NCI-H526 treated with DMSO at 0.1 percent for 48 hours (cell line): ENCODE data around the gene MYLK.

Experiments used
- DNase-seq: peaks from one replicate; lab custom pipeline; 2025; lab: John Stamatoyannopoulos, UW

Gene MYLK

DNA sequence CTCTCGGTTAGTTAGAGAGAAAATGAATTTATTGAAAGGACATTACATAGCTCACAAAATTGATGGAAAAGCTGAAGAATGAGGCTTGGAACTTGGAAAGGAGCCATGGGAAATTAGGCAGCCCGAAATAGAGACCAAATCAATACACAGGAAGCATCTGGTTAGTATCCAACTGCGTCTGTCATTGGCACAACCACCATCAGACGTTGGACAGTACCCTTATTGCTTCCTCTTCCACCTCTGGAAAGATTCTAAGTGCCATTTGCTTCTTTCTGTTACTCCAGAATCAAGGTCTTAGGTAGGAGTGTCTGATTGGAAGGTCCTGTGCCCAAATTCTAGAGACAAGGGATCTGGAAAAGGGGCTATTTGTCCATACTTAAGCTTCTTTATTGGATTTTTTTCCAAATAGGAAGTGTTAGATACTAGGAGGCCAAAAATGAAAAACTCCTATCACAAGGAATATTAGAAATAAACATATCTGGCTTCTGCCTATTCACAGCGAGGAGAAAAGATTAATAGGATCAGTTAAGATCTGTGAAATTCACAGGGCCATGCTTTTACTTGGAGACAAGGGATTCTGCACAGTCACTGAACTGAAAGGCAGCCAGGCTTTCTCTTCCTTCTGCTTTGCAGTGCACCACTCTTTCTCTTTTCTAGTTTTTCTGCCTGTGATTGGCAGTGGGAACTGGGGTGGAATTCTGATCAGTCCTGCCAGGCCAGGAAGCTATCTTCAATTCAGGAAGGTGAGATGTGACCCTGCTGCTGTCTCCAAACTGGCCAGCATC lies 288.5 kb downstream of the MYLK start:
- no peak for DNase-seq

- no peak for DNase-seq
These were observed 290.8 kb downstream of the MYLK start for GRCh38 chr3:123593381-123593780.

DNA sequence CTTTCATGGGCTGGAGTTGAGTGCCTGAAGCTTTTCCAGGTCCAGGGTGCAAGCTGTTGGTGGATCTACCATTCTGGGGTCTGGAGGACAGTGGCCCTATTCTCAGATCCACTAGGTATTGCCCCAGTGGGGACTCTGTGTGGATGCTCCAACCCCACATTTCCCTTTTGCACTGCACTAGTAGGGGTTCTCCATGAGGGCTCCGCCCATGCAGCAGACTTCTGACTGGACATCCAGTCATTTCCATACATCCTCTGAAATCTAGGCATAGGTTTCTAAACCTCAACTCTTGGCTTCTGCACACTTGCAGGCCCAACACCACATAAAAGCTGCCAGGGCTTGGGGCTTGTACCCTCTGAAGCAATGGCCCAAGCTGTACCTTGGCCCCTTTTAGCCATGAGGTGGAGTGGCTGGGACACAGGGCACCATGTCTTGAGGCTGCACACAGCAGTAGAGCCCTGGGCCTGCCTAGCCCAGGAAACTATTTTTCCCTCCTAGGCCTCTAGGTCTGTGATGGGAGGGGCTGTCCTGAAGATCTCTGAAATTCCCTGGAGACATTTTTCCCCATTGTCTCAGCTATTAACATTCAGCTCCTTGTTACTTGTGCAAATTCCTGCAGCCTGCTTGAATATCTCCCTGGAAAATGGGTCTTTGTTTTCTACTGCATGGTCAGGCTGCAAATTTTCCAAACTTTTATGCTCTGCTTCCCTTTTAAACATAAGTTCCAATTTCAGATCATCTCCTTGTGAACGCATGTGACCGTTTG lies 293.3 kb downstream of the MYLK start:
- DNase-seq: no peak

- DNase-seq: no peak
These were observed 296.7 kb downstream of the MYLK start for GRCh38 chr3:123587401-123587800.

DNA sequence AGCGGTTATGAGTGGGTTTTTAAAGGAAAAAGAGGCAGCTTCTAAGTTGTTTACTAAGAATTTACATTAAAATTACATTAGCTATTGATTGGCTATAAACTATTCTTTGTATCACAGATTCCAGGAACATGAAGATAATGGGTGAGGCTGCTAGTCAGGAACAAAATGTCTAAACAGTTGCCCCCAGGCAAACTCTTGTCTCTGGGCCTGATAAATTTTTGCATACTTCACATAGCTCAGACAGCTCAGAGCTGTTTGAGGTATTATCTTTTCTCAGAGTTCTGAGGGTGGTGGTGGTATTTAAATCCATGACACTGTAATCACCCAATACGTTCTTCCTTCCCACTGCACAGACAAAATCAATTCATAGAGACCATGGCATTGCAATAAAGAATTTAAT lies 297.2 kb downstream of the MYLK start:
- DNase-seq: no peak

DNA sequence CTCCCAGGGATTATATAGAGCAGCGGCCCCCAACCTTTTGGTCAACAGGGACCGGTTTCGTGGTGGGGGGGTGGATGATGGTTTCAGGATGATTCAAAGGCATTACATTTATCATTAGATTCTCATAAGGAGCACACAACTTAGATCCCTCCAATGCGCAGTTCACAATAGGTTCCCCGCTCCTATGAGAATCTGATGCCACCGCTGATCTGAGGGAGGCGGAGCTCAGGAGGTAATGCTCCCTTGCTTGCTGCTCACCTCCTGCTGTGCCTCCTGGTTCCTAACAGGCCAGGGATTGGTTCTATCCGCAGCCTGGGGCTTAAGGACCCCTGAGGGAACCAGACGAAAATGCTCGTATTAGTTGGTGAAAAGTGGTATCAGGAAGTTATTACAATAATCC lies 298.0 kb downstream of the MYLK start:
- peak; percentile 56 for DNase-seq

GRCh38 chr3:123584988-123585937 lies 298.9 kb downstream of the MYLK start, which contains the start of gene HACD2:
Gene HACD2 (minus strand): TSS chr3:123585053. CDS start chr3:123585027, 26 bp downstream.
- DNase-seq: peak; percentile 96

GRCh38 chr3:123584284-123584987 lies 299.7 kb downstream of the MYLK start:
- no peak for DNase-seq

DNA sequence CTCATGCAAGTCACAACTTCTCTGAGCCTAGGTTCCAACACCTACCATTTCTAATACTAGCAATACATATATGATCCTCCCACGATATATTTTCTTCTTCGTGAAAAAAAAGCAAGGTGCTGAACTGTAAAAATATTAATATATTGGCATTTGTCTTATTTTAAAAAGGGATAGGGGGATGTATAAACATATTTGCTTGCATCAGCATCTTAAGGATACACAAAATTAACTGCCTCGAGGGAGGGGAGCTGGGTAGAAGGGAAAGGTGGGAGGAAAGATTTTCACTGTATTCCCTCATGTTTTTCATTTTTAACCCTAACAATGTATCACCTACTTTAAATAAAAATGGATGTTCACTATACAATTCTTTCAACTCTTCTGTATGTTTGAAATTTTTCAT lies 300.6 kb downstream of the MYLK start:
- no peak for DNase-seq

- DNase-seq: no peak
These were observed 301.8 kb downstream of the MYLK start for GRCh38 chr3:123582315-123582714.

DNA sequence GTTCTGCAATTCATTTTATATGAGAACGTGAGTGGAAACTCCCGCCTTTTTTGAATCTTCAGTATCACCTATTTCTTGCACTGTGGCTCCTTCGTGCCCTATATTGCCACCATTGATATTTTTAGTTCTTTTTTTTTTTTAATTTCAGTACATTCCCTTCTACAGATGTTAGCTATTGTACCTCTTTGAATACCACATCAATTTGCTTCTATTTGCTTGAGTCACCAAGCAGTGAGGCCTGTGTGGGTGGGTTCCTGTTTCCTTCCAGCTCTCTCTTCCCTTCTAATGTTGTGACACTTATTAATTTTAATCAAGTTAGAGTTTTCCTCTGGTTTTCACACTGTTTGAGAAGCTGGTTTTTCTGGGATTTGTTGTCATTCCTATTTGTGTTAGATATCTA lies 308.0 kb downstream of the MYLK start:
- DNase-seq: no peak

GRCh38 chr3:123571973-123572365 lies 312.2 kb downstream of the MYLK start:
- DNase-seq: no peak

DNA sequence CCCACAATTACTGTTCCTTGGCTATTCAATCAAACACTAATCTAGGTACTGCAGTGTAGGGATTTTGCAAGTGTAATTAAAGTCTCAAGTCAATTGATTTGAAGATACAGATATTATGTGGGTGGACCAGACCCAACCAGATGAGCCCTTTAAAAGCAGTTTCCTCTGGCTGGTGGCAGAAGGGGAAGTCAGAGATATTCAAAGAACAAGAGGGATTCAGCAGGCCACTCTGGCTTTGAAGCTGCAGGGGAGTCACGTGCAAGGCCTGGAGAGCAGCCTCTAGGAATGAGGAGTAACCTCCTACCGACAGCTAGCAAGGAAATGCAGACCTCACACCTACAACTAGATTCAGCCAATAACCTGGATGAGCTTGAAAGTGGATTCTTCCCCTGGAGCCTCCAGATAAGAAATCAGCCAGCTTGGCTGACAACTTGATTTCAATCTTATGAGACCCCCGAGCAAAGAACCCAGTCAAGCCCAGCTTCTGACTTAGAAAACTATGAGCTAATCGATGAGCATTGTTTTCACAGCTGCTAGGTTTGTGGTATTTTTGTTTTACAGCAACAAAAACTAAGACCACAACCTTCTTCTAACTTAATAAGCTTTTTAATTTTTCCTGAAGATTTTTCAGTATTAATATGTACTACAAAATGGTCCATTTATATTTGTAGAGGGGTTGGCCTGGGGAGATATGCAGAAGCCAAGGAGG lies 312.7 kb downstream of the MYLK start:
- no peak for DNase-seq

GRCh38 chr3:123568875-123569274 lies 315.3 kb downstream of the MYLK start:
- no peak for DNase-seq

- no peak for DNase-seq
These were observed 316.1 kb downstream of the MYLK start for GRCh38 chr3:123568034-123568433.

DNA sequence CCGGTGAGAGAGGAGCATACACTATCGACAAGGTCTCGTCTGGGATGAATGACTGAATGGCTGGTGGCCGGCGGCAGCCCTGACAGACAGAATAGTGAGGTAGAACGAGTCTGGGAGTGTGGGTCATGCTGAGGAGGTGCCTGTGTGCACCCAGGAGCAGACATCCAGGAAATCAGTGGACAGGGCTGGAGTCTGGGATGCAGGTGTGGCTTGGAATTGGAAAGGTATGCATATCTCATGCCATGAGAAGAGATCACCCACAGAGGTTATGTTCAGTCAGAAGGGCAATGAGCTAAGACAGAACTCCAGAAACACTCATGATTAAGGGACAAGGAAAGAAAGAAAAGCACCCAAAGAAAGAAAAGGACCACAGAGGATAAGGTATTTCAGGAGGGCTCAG lies 320.1 kb downstream of the MYLK start:
- DNase-seq: no peak

DNA sequence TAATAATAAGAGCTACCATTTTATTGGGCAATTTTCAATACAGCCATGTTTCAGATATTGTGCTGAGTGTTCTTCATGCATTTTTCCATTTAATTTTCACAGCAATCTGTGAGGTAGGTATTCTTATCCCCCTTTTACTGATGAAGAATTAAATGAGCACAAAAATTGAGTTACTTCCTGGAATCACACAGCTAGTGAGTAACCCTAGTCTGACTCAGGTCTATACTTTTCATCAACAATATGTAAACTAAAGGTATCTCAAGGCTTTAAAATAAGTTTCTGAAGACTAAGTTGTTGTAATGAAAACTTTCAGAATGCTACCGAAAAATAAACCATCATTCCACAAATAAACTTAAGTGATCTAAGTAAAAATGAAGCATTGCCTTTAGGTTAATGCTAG lies 321.6 kb downstream of the MYLK start:
- no peak for DNase-seq

DNA sequence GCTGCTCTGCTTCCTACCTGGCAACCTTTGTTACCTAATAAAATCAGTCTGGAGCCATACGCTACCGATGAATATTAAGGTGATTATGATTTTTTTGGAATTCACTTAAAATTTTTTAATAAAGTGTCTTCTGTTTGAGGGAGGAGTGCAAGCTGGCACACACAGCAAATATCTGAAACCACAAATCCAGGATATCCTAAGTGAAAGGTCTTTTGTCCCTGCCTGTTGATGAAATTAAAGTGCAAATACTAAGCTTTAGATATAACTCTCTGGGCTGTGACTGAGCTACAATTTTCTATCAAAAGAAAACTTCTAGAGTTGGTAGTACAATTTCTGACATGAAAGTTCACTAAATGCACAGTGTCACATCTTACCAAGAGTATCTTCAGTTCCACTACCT lies 322.9 kb downstream of the MYLK start:
- DNase-seq: no peak
